Subcutaneous adipose tissue (tissue), 4 donors: Measurements from ENCODE around the gene CMIP. TPM values are rescaled to one million over a fixed set of nuclear protein-coding genes. Genes with fewer than 3 reads are reported as not detected.

ENCODE experiments used
- total RNA-seq, 4 donors: library from RNA; depleted of rRNA; stranded (reverse); fragments of >200 nt; gene quantifications; one replicate each; pipeline ENCODE4 v1.1.0, GENCODE V29; 2016
- TF ChIP-seq, protein P1 (sequence below): fragments of 450-650 bp; IDR thresholded peaks from one replicate; pipeline ENCODE4 v1.5.1; 2016; ENCODE audit warnings: low read depth, mild to moderate bottlenecking, control low read depth, antibody characterized with exemption, moderate library complexity

Gene CMIP
- total RNA-seq, 4 donors from 2014 or later = 19.9 to 40.3 (median 26.0) TPM

DNA sequence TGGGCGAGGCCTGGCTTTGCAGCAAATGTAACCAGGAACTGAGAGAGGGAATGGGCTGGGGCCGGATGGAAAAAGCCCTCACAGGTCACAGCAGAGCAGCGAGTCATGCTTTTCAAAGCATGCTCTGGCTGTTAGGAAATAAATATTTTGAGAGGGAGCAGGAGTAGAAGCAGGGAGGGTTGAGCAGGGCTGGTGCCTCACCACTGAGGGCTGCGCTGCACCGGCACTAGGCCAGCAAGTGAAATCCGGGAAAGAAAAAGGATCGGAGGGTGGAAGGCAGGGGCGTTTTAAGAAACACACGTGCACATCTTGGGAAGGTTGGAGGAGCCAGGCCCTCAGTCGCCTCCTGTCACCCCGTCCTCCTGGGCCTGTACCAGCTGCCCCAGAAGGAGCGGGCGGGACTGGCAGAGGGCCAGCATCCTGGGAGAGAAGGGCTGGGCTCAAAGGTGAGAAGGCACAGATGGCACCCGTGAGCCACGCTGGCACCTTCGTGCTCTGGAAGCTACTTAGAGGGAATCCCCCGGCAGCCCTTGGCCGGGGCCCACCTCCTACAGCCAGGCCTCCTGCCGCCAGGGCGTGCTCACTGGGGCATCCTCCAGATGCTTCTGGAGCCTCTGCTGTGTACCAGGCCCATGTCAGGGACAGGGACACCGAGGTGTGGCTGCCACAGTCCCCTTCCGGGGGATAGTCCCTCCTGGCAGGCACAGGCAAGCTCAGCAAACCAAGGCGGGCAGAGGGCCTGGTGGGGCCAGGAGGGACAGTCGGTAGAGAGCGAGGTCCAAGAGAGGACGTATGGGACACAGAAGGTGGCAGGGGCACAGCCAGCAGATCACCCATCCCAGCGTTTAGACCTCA is 263.0 kb downstream of the CMIP start:
- TF ChIP-seq, protein P1, sequence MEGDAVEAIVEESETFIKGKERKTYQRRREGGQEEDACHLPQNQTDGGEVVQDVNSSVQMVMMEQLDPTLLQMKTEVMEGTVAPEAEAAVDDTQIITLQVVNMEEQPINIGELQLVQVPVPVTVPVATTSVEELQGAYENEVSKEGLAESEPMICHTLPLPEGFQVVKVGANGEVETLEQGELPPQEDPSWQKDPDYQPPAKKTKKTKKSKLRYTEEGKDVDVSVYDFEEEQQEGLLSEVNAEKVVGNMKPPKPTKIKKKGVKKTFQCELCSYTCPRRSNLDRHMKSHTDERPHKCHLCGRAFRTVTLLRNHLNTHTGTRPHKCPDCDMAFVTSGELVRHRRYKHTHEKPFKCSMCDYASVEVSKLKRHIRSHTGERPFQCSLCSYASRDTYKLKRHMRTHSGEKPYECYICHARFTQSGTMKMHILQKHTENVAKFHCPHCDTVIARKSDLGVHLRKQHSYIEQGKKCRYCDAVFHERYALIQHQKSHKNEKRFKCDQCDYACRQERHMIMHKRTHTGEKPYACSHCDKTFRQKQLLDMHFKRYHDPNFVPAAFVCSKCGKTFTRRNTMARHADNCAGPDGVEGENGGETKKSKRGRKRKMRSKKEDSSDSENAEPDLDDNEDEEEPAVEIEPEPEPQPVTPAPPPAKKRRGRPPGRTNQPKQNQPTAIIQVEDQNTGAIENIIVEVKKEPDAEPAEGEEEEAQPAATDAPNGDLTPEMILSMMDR = no peak

DNA sequence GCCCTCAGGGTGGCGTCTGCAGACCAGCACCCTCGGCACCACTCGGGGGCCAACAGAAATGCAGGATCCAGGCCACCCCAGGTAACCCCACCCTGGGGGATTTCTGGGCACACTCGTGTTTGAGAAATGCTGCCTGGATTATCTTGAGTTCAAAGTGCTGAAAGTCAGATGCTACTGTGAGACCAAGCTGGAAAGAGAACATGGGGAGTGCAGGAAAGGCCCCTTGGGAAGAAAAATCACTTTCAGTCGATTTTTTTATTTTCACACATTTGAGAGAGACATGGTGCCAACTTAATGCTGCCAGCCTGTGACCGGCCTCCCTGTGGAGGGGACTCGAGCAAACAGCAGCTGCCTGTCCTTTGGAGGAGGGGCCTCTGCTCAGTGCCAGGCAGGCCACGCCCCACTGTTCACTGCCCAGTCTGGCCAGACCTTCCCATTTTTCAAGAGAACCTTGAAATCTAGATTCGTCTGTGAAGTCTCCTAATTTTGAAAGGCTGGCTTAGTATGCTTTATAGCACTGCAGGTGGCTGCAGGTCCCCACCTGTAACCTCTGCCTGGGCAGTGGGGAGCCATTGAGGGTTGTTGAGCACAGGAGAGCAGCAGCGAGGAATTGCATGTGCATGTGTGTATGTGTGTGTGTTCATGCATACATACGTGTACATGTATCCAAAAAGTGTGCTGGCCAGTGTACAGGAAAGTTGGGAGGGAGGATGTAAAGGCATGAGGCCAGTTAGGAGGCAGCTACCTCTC is 263.8 kb downstream of the CMIP start:
- TF ChIP-seq, protein P1 = no peak

DNA sequence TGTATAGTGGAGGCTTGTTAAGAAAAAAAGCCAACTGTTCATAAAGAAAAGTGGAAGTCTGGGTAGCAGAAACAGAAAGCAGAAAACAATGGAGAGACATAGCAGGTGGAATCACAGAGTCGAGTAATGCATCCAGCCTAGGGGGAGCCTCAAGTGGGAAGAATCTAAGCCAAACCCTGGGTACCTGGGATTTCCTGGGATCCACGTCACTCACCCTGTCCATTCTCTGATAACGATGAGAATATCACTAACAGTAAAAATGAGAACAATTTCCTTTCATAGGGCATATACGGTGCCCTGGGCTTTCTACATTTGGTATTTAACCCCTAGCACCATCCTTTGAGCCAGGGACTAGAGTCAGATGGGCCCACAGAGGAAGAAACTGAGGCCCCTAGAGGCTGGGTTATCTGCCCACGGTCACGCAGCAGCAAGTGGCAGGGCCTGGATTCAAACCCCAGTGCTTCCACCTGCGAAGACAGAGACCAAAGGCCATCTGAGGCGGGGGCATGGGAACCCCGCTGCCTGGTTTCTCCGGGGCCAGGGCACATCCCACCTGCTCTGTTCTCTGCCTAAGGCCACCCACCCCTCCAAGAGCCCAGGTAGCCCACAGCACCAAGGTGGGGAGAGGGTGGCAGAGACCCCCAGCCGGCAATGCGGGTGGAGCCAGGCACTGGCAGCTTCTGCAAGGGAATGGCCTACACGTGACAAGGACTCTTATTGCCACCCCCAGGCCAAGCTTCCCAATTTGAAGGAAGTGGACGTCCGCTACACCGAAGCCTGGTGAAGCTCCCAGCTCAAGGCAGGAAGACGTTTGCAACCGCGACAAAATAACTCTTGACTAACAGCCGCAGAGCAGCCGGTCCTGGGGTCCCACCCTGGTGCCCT is 264.6 kb downstream of the CMIP start:
- TF ChIP-seq, protein P1 = no peak

DNA sequence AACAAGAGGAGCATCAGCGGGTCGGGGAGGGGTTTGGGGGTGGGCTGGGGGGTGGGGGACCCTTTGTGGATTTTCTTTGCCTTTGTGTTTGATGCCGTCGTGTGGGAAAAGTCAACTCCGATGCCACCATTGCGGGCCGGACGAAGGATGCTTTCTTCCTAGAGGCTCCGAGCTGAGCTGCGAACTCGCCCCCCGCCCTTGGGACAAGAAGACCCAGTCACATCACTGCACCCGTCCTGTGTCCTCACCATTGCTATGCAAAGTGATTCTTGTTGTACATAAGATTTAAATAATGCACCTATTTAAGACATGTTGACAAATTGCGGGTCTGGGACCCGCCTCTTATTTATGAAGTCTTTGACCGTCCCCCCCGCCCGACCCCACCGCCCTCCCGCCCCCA is 265.4 kb downstream of the CMIP start:
- TF ChIP-seq, protein P1 = no peak

DNA sequence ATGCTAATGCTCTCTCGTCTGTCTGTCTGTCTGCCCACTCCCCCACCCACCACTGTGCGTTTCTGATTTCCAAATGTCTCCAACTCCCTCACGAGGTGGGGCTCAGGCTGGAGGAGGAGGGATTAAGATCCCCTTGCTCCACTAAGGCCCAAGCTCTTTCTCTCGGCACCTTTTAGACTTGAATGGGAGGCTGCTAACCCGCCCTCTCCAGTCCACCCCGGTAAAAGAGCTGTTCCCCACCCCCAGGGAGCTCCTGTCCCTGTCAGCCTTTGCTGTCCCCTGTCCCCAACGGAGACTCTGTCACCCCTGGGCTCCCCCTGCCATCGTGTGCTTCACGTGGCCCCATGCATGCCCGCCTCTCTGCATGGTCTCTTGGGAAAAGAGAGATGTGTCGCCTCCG is 266.0 kb downstream of the CMIP start:
- TF ChIP-seq, protein P1 = no peak

DNA sequence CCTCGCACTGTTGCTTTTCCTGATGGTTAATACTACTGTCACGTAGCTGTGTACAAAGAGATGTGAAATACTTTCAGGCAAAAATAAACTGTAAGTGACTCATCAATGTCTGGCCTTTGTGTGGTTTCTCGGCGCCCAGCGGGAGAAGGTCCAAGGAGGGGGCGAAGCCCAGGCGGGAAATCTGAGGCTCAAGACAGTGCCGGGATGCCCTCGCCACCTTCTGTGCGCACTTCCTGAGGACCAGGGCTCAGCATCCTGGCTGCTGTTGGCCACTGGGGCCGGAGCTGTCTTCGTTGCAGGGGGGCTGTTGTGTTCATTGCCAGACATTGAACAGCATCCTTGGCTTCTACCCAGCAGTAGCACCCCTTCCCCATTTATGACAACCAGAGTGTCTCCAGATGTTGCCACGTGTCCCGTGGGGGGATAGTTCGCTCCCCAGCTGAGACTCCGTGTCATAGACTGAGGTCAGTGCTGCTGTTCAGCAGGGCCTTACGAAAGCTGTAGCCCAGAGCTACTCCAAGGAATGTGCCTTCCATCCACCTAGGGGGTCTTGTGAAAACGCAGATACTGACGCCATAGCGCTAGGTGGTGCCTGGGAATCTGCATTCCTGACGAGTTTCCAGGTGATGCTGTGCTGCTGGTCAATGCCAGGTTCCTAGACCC is 267.2 kb downstream of the CMIP start:
- TF ChIP-seq, protein P1 = no peak
